T-helper 1 cell treated with Interleukin-12 subunit alpha and Interleukin-12 subunit beta and Interleukin-4 antibody, amounts not matched to agents 30 μg/mL and 1 μg/mL, for 36 hours (primary cell): Measurements from ENCODE around the gene GPR157.

Experiments
- H3K27ac Mint-ChIP-seq: one replicate; pipeline ENCODE4 v1.8.0; 2021; ENCODE audit warnings: mild to moderate bottlenecking, mixed read lengths
- H3K27me3 Mint-ChIP-seq: one replicate; pipeline ENCODE4 v1.8.0; 2021; ENCODE audit warnings: low read depth, mixed read lengths
- H3K36me3 Mint-ChIP-seq: one replicate; pipeline ENCODE4 v1.8.0; 2021; ENCODE audit warnings: low read depth, mixed read lengths
- H3K4me1 Mint-ChIP-seq: one replicate; pipeline ENCODE4 v1.8.0; 2021; ENCODE audit warnings: low read depth, mixed read lengths
- H3K4me3 Mint-ChIP-seq: one replicate; pipeline ENCODE4 v1.8.0; 2021; ENCODE audit warnings: mild to moderate bottlenecking, moderate library complexity, mixed read lengths
- H3K9me3 Mint-ChIP-seq: one replicate; pipeline ENCODE4 v1.8.0; 2021; ENCODE audit warnings: mixed read lengths

Gene GPR157

DNA sequence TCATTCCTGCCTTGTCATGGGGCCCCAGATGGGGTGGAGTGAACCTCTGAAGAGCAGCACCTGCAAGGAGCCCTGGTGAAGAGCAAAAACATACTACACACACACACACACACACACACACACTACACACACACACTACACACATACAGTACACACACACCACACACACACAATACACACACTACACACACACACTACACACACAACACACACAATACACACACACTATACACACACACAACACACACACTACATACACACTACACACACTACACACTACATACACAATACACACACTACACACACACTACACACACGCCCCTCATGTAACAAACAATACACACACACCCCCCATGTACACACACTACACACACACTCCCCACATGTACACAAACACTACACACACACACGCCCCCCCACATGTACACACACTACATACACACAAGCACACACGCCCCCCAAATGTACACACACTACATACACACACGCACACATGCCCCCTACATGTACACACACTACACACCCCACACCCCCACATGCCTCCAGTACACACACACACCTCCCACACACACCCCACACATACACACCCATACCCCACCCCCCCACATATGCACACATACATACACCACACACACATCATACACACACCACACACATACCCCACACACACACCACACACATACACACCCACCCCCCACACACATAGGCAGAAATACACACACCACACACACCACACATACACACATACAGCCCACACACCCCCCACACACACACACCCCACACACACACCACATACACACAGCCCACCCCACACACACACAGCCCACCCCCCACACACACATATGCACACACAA is 68.8 kb downstream of the GPR157 start:
- Mint-ChIP-seq H3K4me3 (no peak overlapping the region), H3K36me3 (no peaks in the 10 kb centered on the region), H3K27ac (no peak overlapping the region), H3K4me1 (no peaks in the 10 kb centered on the region), H3K27me3 (peaks cover 7% of the 10 kb centered on the region), H3K9me3 (no peaks in the 10 kb centered on the region)

DNA sequence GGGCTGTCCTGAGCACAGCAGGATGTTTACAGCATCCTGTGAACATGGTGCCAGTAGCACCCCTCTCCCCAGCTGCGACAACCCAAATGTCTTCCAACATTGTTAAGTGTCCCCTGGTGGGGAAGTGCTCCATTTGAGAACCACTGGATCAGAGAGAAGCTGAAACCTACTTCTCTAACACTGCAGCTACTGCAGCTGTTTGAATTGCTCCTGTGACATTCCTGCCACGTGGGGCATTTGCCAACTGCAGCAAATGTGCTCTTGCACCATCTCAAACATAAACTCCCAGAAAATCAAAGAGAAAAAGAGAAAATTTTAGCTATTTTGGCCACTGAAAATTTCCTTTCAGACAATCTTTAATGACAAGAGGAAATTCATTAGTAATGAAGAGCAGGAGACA is 70.4 kb downstream of the GPR157 start:
- H3K27me3 Mint-ChIP-seq: peaks cover 6% of the 10 kb centered on the region
- H3K9me3 Mint-ChIP-seq: no peaks in the 10 kb centered on the region
- no peaks in the 10 kb centered on the region for H3K36me3 Mint-ChIP-seq
- no peak overlapping the region for H3K4me3 Mint-ChIP-seq
- H3K4me1 Mint-ChIP-seq: no peaks in the 10 kb centered on the region
- H3K27ac Mint-ChIP-seq: no peak overlapping the region

DNA sequence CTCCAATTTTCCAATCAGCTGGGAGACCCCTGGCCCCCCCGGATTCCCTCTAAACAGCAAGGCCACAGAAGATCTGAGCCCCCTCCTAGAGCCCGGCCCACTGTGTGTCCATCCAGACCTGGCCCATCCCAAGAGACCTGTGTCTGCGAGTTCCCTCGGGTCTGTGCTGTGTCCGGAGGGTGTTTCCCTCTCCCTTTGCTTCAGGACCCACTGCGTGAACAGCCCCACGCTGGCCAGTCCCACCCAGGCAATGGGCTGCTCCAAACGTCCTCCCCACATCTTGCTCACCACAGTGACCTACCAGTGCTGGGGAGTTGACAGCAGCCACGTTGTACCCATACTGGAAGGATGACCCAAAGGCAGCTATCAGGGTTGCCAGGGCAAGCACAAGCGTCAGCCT is 71.1 kb downstream of the GPR157 start:
- H3K36me3 Mint-ChIP-seq: no peaks in the 10 kb centered on the region
- no peaks in the 10 kb centered on the region for H3K9me3 Mint-ChIP-seq
- no peak overlapping the region for H3K4me3 Mint-ChIP-seq
- peaks cover 6% of the 10 kb centered on the region for H3K27me3 Mint-ChIP-seq
- no peaks in the 10 kb centered on the region for H3K4me1 Mint-ChIP-seq
- H3K27ac Mint-ChIP-seq: no peak overlapping the region

DNA sequence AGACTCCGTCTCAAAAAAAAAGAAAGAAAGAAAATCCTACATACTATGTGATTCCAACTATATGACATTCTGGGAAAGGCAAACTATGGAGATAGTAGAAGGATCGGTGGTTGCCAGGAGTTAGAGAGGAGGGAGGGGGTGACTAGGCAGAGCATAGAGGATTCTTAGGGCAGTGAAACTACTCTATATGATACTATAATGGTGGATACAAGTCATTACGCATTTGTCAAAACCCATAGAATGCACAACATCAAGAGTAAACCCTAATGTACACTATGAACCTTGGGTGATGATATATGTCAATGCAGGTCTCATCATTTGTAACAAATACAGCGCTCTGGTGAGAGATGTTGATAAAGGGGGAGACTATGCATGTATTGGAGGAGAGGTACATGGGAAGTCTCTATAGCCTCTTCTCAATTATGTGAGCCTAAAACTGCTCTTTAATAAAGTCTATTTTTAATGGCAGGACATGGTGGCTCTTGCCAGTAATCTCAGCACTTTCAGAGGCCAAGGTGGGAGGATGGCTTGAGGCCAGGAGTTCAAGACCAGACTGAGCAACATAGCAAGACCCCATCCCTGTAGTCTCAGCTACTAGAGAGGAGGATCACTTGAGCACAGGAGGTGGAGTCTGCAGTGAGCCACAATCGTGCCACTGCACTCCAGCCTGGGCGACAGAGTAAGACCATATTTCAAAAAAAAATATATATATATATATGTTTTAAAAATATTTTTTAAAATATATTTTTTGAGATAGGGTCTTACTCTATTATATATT is 76.4 kb downstream of the GPR157 start:
- Mint-ChIP-seq H3K36me3 (no peaks in the 10 kb centered on the region), H3K27ac (no peak overlapping the region), H3K4me3 (no peak overlapping the region), H3K4me1 (no peaks in the 10 kb centered on the region), H3K27me3 (peaks cover 19% of the 10 kb centered on the region), H3K9me3 (no peaks in the 10 kb centered on the region)

DNA sequence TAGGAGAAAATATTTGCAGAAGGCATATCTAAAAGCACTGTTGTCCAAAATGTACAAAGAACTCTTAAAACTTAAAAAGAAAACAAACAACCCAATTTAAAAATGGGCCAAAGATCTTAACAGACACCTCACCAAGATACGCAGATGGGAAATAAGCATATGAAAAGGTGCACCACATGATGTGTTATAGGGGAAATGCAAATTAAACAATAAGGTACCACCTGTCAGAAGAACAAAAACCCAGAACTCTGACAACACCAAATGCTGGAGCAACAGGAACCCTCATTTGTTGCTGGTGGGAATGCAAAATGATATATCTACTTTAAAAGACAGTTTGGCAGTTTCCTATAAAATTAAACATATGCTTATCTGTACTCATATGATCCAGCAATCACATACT is 77.5 kb downstream of the GPR157 start:
- Mint-ChIP-seq H3K27me3 (peaks cover 24% of the 10 kb centered on the region), H3K27ac (no peak overlapping the region)

DNA sequence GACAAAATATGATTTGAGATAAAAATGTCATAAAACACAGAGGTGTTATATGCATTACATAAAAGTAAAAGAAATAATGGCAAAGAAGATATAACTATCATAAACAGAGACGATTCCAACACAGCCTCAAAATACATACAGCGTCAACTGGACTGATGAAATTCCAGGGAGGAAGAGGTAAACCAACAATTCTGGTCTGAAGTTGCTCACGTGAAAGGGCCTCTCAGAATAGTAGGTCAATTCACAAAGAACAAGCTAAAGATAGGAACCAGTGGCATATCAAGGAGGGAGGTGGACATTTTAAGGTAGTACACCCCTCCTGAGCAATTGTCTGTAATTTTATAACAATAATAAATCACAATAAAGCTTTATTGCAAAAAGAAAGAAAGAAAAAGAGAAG is 78.1 kb downstream of the GPR157 start:
- H3K36me3 Mint-ChIP-seq: no peaks in the 10 kb centered on the region
- no peaks in the 10 kb centered on the region for H3K9me3 Mint-ChIP-seq
- H3K4me3 Mint-ChIP-seq: no peak overlapping the region
- H3K27ac Mint-ChIP-seq: no peak overlapping the region
- H3K4me1 Mint-ChIP-seq: no peaks in the 10 kb centered on the region
- H3K27me3 Mint-ChIP-seq: peaks cover 24% of the 10 kb centered on the region

More for the DNA sequence above, 77.5 kb downstream of the GPR157 start:
- no peaks in the 10 kb centered on the region for H3K9me3 Mint-ChIP-seq
- H3K36me3 Mint-ChIP-seq: no peaks in the 10 kb centered on the region
- no peaks in the 10 kb centered on the region for H3K4me1 Mint-ChIP-seq
- H3K4me3 Mint-ChIP-seq: no peak overlapping the region
